ENCODE data around the gene AGAP1.

AGAP1 gene

DNA sequence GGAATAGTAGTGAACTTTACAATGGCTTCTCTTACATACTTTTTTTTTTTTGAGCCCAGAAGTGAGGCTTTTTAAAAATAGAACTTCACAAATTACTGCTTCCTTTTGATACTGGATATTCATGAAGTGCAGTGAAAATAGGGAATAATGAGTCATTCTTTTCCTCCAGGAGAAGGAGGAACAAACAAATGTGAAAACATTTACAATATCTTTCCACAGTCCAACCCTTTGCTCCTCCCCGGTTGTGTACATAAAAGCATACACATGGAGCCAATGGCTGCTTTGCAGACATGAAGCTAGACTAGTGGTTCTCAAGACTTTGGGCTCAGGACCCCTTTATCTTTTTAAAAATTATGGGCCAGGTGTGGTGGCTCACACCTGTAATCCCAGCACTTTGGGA is 407.4 kb downstream of the AGAP1 start:
- DNase-seq = no peak

DNA sequence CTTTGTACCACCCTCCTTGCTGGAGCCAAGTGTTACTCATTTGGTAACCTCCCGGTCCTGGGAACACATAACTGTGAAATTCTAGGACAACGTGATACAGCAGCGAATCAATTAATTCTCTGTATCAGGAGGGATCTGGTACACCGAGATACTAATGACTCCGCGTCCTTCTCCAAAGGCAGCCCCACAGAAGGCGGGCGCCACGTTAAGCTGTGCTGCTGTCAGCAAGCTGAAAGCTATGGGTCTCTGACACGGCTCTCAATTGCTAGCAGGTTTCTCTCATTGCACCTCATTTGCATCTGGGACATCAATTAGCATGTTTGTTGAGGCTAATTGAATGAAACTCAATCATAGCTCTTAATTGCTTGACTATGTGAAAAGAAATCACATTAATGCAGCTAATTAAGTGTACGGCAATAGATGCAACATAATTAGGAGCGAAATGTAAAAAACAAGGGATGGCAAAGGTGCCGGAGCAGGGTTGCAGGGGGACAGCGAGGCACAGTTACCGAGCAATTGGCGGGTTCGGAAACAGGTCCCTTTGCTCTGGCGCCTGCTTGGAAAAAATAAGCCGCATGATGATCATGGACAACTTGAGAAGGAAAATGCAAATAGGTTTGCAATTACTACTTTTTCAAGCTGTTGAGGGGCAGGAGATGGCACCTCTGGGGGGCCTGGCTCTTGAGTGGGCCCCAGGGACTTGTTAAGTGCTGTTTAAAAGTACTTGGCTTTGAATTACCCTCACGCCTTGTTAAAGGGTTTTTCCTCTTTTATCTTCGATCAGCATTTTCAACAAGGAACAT is 410.1 kb downstream of the AGAP1 start:
- no peak for DNase-seq

DNA sequence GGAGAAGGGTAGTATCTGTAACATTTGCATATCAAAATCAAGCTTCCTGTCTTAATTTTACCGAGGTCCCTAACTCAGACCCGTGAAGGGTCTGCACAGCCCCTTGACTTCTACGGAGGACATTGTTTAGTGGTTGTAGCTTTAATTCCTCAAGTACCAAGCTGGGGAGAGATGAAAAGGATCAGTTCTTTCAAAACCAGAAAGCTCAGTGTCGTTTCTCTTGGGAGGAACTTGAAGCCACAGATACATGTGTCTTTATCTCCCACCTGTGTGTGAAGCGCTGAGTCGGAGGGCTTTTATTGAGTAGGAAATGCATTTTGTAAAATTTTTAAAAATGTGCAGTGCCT is 410.7 kb downstream of the AGAP1 start:
- no peak for DNase-seq

DNA sequence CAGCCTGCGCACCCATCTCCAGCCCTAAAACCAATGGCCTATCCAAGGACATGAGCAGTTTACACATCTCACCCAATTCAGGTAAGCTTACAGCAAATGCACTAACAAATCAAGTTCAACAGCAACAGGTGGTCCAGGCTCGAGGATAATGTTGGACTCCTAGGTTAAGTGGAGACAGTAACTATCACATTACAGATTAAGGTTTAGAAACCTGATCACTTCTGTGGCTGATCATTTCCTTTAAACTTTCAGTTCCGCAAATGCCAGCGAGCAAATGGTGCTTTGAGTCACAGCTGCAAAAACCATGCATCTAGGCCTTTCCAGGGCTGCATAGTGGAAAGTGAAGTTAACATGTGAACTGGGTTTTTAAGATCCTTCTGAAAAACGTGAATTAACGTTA is 415.0 kb downstream of the AGAP1 start:
- DNase-seq = no peak

DNA sequence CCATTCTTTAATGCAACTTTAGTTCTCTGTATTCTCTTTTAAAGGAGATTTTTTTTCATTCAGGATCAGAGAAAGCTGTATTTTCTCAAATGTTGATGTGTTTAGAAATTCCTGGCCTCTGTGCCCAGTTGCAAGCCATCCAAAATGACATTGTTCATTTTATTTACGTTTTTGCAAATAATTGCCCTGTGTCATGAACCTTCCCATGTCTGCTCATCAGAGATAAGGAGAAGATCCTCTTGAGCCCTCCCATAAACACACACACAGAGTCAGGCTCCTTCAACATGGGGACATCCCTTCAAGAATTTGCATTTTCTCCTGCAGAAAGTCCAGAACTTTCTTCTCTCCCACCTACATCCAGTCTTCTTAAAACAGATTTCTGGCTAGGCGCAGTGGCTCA is 415.5 kb downstream of the AGAP1 start:
- no peak for DNase-seq

DNA sequence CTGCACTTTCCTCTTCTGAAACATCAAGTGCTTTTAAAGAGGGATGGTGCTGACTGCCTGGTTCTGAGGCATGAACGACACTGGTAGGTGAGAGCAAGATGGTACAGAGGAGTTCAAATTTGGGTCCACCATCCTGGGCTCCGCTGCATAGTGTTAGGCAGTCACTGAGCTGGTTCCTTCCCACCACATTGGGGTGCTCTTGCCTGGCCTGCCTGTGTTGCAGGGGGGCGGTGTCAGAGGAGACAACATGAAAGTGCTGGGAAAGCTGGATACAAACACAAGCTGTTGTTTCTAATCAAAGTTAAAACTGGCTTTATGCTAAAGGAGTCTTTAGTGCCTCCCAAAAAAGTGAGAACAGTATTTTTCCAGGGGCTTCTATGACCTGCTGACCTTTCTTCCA is 416.2 kb downstream of the AGAP1 start:
- DNase-seq = no peak

DNA sequence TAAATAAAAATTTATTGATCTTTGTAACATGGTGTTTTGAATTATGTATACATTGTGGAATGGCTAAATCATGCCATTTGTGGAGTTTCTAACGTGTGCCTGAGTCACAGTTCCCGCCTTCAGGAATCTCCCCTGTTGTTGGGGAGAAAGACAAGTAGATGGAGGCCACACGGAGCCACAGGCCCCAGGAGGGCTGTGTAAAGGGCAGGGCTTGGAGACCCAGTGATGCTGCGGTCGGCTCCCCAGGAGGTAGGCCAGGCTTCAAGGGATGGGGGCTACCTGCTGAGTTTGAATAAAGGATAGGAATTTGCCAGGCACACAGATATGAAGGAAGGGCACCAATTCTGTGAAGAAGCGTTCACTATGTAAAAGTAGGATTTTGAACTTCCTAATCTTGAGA is 417.3 kb downstream of the AGAP1 start:
- DNase-seq = no peak

DNA sequence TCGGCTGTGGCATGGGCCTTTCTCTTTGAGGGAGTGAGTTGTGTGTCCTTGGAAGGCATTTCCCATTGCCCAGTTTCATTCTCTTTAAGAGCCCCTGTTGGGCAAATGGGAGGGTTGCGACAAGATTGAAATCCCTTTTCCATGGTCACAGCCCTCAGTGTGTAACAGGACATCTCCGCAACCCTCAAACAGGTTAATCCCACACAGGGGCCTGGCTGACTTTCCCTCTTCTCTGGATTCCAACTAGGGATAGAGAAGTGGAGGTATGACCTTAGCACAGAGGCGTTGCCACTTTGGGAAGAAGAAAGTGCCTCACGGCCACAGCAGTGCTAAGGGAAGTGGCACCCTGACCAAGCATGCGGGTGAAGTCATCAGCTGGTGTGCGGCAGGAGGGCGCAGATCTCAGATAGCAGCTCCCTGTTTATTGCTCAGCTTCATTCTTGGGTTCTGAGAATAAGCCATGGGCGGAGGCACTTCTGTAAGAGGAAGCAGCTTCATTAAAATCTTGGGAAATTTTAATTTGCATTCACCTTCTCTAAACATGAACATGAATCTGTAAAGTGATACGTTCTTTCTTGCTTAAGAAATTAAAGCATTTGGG is 417.9 kb downstream of the AGAP1 start:
- no peak for DNase-seq

DNA sequence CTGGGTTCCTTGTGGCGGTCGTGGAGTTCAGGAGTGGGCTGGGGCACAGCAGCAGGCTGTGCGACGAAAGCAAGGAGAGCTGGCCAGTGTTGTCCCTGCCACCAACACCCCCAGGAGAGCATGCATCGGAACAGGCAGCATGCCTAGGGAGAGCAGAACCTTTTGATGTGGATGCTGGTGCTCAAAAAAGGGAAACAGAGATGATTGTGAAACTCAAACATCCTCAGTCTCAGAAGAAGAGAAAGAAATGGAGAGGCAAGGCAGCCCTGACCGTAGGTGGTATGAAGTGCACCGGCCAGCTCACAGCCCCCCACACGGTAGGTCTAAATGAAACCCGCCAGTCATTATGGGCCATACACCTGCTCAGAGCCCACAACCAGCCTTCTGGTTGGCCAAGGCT is 420.9 kb downstream of the AGAP1 start:
- no peak for DNase-seq

DNA sequence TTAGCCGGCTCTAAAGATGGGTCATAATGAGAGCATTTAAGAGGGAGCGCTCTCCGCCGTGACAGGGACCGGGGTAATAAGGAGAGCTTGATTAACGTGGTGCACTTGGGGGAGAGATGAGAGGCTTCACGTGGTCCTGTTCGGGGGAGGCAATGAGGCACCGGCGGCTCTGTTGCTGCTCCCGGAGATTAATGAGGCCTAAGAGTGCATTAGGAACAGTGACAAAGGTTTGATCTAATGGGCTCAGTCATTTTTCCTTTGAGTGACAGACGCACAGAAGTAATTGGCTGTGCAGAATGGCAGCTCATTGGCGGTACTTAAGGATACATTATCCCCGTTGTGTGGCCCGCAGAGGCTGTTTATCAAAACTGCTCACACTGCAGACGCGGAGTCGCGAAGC is 423.7 kb downstream of the AGAP1 start:
- DNase-seq = no peak

DNA sequence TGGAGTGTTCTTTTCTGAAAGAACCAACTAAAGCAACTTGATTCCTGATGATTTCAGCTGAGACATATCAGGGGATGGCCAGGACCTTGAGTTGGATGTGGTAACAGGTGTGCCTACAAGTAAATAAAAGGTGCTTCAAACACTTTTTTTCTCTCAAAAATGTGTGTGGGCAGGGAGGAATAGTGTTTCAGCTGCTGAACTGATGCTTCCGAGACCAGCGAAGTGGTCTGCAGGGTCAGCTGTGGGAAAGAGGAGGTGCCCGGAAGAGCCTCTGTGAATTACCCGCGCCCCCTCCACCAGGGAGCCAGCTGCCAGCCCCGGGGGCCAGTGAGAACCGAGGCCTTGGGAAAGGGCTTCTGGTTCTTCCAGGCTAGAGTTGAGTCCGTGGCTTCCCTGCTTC is 425.0 kb downstream of the AGAP1 start:
- no peak for DNase-seq

DNA sequence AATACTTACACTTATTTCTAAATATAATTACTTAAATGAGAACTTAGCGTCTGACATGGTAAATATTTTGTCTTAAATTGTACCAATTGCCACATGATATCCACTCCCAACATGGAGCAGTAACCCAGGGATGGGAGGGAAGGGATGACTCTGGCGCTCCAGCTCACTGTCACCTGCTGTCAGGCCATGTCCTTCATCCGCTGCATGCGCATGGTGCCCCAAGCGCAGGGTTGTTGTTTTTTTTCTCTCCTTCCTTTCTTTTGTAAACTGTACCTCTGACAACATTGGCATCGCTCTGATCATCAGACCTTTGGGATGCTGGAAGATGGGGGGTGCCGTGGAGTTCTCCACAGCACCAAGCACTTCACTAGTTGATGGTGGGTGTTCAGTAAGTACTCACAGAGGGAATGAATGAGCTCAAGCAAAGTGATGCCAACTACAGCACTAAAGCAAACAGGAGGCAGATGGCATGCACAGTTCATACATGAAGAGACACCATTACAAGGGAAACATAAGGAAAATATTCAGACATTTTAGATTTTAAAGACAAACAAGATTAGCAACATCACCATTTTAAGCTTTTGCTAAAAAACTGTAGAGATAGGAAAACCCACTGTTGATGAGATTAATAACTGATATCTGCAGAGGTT is 426.5 kb downstream of the AGAP1 start:
- DNase-seq = no peak

DNA sequence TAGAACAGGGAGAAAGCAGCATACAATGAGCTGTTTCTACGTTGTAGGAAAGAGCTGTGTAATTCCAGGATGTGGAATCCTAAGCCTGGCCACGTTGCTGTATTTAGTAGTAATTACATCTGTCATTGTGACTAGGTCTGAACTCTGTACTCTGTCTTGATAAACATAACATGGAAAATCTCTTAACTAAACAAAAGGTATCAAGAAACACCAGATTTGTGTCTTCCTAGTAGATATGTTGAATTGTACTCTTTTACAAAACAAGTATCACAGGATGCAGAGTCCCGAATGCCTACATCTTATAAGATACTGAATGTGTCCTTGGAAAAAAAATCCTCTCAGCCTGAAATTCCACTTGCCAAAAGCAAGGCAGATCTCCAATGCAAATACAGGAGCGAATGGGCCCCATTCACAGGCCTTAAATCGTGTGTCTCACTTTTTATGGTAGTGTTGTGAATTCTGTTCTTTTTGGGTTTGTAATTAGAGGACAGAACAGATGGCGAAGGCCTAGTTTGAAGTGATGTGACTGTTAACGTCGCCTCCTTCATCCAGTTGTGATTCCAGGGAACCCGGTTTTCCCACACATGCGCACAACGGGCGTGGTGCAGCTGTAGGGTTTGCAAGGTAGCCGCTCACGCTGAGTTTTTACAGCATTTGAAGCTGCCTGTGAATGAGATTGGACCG is 427.8 kb downstream of the AGAP1 start:
- DNase-seq = no peak

DNA sequence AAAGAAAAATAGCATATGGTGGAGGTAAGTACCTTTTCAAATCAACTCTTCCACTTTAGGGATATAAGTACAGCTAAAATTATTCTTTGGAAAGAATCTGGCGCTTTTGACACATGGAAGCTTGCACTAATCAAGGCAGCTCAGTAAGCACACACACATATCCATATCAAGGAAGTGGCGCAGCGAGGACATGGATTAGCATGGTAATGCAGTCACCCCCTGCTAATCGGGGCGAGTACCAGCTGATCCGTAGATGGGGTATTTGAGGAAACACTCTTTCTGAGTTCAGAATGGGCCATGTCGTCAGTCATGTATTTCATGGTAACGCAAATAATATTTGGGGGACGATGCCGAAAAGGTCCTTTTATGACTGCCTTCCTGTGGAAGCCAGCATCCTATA is 429.0 kb downstream of the AGAP1 start:
- DNase-seq = no peak

DNA sequence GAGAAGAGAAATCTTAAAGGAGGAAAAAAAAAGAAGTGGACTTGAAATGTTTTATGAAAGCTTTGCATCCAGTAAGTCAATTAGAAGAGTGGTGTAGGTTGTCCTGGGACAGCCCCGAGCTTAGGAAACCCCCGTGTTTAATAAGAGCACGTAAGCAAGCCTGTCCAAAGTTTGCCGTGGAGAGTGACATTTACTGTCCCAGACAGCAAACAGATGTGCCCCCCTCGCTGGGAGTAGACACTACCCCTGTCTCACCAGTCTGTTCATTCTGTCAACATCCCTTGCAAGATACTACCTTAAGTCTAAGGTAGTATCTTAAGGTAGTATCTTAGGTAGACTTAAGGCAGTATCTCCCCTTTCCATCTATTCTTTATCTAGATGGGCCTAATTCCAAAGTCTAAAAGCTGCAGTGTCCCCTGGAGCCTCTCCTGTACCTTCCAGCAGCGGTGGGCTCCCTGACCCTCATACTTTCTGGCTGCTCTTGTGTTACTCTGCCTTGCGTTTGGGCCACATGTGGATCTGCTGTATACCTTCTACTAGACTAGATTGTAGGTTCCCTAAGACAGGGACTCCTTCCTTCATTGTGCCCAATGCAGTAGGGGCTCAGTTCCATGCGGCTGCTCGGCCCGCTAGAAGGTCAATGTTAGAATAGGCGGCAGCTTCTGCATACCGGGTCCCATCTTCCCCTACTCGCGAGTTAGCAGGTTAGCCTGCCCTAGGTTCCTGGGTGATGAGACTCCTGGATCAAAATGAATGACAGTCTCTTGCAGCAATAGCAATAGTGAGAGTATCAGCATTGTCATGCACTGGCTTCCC is 430.2 kb downstream of the AGAP1 start:
- DNase-seq = no peak

DNA sequence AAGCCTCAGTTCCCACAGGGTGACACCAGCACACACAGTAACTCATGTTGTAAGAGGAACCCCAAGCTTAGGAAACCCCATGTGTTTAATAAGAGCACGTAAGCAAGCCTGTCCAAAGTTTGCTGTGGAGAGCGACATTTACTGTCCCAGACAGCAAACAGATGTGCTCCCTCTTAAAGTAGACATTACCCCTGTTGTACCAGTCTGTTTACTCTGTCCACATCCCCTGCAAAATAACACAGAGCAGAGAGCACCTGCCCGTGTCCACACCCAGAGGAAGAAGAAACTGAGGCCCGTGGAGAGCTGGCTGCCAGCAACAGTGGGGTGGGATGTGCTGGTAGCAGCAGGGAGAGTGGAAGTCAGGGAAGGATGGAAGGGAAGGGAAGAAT is 430.8 kb downstream of the AGAP1 start:
- no peak for DNase-seq

DNA sequence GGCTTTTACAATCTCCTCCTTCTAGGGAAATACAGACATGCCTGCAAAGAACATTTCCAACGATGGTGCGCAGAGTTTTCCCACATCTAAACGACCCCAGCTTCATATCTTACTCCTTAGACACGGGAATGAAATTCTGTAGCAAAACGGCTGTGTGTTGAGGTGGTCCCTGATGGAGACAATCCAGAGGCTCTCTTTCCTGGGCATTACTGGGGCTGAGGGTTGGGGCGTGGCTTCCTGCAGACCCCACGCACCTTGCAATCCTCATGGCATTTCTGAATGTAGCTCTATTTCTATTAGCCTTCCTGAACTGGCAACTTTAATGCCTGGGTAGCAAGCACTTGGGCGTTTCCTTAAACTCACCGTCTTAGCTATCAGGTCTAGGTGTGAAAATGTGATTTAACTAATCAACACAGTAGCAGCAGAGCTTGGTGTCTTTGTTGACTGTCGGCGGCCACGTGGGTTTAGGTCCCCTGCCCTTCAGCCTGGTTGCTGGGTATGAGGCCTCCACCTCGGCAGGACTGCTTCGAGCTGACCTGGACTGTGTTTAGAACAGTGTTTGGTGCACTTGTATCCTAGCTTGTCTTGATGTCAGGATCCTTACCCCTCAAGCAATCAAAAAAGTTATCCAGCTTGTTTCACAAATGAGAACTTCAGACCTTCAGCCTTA is 431.5 kb downstream of the AGAP1 start:
- no peak for DNase-seq

DNA sequence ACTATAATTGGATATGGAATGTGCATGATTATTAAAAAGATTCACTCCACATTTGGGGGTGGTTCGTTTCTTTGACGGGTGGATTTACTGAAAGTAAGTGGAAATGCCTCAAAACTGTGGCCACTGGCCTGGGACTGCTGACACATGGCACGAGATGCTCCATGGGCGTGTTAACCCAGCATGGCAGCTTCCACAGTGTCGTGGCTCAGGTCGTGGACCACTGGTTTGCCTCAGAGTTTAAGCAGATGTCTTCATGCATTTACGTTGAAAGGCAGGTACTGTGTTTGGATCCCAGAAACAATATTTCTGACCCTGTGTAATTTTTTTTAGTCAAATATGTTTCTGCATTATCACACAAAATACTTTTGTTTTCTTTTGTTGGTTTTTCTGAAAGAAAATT is 432.4 kb downstream of the AGAP1 start:
- no peak for DNase-seq

DNA sequence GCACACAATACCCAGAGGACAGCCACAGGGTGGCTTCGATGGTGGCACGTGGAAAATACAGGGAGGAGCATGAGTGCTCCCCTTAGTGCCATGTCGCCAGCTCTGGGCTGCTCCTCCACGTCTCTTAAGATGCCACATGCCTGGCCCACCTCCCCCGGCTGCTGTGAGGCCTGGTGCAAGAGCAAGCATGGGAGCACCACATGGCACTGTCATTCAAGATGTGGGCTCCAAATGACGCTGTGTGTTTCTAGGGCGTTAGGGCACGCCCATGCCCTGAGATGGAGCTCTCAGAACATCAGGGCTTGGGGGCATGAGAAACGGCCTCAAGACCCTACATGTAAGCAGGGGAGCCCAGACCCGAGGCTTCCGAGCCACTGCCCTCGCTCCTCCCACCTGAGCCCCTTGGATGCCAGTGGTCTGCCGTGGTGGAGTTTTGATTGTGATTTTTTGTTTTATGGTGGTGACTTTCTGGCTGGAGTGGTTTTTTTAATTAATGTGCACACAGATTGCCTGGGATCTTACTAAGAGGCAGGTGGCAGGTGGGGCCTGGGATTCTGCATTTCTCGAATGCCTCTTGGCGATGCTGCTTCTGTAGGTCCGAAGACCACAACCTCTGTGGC is 435.0 kb downstream of the AGAP1 start:
- DNase-seq = no peak

DNA sequence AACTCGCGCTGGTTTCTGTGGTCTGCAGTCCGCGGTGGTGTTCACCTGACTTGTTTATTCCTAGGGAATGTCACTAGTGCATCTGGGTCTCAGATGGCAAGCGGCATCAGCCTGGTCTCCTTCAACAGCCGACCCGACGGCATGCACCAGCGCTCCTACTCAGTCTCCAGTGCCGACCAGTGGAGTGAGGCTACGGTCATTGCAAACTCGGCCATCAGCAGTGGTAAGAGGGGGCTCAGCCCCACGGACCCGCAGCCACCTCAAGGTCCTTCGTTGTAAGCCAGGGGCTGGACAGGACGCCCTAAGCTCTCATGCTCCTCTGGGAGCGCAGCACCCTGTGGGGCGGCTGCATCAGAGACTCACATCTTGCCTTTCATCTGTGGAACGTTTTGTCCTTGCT is 436.9 kb downstream of the AGAP1 start:
- DNase-seq = no peak

DNA sequence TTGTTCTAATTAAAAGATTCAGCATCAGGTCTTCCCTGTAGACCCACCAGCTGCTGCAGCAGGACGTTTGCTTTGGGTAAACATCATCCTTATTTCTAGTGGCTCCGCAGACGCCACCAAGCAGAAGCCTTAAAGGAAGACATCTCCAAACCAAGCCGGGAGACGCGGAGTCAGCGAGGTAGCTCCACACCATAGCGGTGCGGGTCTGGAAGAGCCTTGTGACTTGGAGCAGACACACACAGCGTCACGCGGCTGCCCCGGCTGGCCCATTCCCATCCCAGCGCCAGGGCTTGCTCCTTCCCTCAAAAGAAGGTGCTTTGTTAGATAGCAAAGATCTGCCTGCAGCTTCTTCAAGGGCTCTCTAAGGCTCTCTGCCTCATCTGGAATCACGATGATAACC is 437.8 kb downstream of the AGAP1 start:
- DNase-seq = no peak

All from CD4-positive, alpha-beta T cell treated with Interleukin-6 for 4 hours (primary cell).